Stimulated activated CD8-positive, alpha-beta memory T cell treated with anti-CD3 and anti-CD28 coated beads, Interleukin-15, amount 100 ng/mL, for 4 hours (primary cell): ENCODE results near the gene GPR17.

Experiments used
- DNase-seq, 2 donors: peaks; one replicate each; pipeline ENCODE4 v3.0.0-alpha.2; 2020; ENCODE audit warnings: low read depth in 2 of 2

The GPR17 gene

DNA sequence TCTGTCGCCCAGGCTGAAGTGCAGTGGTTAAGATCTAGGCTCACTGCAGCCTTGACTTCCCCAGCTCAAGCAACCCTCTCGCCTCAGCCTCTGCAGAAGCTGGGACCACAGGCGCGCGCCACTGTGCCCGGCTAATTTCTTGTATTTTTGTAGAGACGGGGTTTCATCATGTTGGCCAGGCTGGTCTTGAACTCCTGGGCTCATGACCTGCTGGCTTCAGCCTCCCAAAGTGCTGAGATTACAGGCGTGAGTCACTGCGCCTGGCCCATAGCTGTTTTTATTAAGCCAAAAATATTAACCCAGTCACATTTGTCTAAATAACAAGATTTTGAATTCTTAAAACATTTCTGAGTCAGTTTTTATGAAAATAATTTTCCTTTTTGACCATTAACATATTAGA, 49.0 kb downstream of the GPR17 start:
- no peak for DNase-seq

DNA sequence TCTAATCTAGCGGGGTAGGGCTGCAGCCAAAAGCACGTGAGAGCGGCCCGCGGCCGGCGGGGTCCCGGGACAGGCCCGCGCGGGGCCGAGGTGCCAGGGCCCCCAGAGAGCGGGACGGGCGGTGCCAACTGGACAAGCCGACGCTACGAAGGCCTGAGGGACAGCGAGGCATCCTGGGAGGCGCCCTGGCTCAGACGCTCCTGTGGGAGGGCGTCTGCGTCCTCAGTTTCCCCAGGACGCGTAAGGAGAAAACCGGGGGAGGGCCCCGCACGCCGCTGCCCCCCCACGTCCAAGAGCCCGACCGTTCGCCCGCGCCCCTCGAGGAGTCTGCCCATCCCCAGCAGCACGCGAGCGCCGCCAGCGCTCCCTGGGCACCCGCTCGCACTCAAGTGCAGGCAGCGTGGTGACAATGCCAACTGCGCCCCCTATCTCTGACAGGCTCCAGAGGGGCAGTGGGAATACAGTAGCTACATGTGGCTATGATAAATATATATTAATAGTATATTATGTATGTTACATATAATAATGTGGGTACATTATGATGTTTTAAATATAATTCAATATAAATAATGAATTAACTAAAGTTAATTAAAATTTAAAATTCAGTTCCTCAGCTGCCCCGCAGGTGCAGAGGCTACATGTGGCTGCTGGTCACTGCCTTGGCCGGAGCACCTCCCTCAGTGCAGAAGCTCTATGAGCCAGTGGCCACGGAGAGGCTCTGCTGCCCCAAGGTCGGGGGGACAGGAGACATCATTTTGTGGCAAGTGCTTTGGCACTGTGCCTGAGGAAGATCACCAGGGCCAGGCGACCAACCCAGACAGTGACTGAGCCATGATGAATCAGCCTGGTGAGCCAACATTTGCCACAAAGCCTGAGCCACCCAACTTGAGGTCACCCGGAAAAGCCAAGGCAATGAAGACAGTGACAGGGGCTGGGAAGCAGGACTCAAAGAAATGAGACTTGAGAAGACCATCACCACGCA, 49.8 kb downstream of the GPR17 start:
- peak in 1 of 2 donors; percentile 36 for DNase-seq

DNA sequence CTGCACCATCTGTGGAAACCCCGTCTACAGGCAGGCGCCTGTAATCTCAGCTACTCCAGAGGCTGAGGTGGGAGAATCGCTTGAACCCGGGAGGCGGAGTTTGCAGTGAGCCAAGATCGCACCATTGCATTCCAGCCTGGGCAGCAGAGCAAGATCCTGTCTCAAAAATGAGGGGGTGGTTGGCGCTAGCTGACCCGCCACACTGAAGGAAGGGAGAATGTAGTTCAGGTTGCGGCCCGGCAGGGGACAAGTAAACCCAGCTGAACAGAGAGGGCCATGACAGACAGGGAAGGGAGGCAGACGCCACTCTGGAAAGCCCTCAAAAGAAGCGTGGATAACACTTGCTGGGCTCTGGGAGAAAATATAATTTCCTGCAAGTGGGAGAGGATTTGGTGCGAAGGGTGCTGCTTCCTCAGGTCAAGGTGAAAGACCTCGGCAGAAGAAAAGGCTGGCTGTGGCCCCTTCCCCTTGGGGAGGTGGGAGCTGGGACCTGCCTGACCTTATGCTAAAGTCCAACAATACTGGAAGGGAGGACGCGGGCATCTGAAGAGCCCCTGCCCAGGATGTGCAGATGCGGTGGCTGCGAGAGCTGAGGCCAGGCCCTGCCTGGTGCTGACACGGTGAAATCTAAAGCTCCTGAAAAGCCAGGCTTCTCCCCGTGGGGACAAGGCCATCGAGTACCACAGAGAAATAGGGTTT, 51.7 kb downstream of the GPR17 start:
- no peak for DNase-seq

DNA sequence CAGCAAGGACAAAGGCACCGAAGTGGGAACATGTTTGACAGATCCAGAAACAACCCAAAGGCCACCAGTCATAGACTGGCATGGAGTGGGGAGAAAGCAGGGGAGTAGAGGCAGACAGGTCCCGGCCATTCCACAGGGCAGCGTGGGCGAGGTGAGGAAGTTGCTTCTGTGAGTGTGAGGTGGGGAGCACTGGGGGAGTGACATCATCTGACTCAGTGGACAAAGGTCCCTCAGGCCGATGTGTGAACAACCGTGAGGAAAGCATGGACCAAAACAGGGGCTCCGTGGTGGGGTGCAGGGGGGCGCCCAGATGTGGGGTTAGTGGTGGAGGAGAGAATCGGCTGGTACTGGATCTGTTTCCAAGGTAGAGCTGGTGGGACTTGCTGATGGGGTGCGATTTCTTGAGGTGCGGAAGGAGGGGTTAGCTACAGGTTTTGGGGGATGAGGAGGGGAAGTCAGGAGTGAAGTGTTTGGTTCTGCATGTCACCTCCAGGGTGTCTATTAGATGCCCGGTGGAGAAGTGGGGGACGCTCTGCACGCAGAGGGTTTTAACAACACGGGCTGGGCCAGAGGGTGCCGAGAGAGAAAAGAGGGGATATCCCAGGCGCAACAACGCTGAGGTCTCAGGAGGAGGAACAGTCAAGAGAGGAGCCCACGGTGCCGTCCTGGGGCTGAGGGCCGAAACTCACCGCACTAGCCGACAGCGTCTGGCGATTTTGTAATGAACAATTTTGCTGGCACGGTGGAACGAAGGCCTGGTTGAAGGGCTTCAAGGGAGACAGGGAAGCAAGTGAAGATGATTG, 52.8 kb downstream of the GPR17 start:
- DNase-seq: no peak

DNA sequence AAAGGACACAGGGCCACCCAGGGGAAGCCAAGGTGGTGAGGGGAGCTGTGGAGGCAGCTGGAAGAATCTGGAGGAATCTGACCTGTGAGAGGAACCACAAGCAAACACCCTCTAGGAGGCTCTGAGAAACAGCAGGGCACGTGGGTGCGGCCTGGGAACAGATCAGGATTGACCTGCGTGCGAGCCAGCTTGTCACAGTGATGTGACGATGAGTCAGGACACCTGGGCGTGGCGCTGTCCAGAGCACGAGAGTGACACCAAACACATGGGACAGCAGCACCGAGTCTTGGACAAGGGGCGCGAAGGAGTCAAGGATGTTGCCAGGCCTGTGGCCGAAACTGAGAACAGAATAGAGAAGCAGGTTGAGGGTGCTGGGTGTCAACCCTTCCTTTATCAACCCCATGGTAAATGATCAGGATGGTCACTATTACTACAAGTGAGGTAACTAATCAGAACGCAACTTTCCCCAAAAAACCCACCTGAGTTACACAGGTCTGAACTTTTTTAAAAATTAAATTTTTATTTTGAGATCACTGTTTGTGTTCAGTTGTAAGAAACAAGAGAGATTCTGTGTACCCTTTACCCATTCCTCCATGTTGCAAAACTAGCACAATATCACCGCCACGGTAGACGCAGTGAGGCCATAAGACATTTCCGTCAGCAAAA, 54.7 kb downstream of the GPR17 start:
- DNase-seq: no peak

DNA sequence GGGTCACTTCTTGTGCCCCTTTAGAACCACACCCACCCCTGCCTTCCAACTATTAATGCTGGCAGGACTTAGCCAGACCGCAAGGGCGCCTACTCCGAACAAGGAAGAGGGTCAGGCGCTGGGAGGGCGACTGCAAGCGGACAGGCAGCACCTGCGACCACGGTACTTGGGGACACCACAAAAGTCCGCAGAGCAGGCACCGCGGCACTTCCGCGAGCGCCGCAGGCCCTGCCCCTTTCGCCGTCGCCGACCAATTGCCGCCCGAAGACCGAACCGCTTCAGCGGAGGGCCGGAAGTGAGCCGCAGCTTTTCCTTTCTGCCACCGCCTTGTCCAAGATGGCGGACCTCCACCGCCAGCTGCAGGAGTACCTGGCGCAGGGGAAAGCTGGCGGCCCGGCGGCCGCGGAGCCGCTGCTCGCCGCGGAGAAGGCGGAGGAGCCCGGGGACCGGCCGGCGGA, 55.3 kb downstream of the GPR17 start, which contains the start of gene SFT2D3:
Gene SFT2D3, plus strand, starts transcription at position 305 of the 458 bp plus-strand sequence. Its CDS starts 32 bp downstream, at position 337.
- DNase-seq: peak; percentile 81 to 84

DNA sequence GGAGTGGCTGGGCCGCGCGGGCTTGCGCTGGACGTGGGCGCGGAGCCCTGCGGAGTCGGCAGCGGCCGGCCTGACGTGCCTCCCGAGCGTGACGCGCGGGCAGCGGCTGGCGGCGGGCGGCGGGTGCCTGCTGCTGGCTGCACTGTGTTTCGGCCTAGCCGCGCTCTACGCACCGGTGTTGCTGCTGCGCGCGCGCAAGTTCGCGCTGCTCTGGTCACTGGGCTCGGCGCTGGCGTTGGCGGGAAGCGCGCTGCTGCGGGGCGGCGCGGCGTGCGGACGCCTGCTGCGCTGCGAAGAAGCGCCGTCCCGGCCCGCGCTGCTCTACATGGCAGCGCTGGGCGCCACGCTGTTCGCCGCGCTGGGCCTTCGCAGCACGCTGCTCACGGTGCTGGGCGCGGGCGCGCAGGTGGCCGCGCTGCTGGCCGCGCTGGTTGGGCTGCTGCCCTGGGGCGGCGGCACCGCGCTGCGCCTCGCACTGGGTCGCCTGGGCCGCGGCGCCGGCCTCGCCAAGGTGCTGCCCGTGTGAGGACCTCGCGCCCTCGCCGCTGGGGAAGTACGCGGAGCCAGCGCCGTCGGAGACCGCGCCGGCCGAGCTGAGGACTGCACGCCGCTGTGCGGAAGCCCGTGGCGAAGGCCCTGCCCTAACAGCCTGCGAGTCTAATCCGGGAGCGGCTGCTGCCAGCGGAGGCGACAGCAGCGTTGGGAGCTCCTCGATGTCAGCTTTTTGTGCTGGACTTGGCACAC, 55.9 kb downstream of the GPR17 start:
- peak; percentile 55 to 68 for DNase-seq
